GM18526 (cell line): Measurements from ENCODE around the gene ZNF660.

ENCODE experiments used
- POLR2A ChIP-seq: IDR thresholded peaks from 3 replicates; pipeline ENCODE4 v1.6.1; 2011; ENCODE audit not compliant: insufficient read length; ENCODE audit errors: extremely low read depth

ZNF660 gene

DNA sequence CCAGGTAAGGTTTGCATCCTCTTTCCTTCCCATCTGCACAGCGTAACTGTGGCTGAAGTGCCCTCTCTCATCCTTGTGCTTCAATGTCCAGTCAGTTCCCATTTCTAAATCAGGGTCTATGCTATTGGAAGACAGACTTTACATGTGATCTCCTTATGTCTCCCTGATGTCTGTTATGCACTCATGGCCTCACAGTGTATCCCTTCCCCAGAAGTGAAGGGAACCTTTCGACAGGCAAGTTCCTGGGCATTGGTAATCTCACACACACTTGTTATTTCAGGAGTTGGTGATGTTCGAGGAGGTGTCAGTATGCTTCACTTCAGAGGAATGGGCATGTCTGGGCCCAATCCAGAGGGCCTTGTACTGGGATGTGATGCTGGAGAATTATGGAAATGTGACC lies 47.4 kb downstream of the ZNF660 start:
- TF ChIP-seq POLR2A = no peak

GRCh38 chr3:44642337-44642736 lies 57.6 kb downstream of the ZNF660 start:
- no peak for TF ChIP-seq POLR2A

- no peak for TF ChIP-seq POLR2A
Observed at GRCh38 chr3:44643024-44643423, 58.3 kb downstream of the ZNF660 start.

- no peak for TF ChIP-seq POLR2A
Observed at GRCh38 chr3:44647771-44648170, 63.0 kb downstream of the ZNF660 start.

GRCh38 chr3:44648564-44649229 lies 63.9 kb downstream of the ZNF660 start, which contains the start of gene ZNF35:
ZNF35 (plus strand) TSS chr3:44648732; CDS start chr3:44651068, 2,336 bp downstream.
- peak; percentile 75 for TF ChIP-seq POLR2A
